Mammary epithelial cell (primary cell): ENCODE measurements around the gene MICU1.

Source experiments
- CTCF ChIP-seq, 2 donors: IDR thresholded peaks in 1 of 2; conservative IDR thresholded peaks in 1 of 2; 2 replicates each; pipeline ENCODE4 v1.5.1; 2011 to 2012; ENCODE audit warnings: inconsistent platforms in 2 of 2, low read length in 2 of 2, mild to moderate bottlenecking in 2 of 2, control low read depth in 1 of 2, low read depth in 1 of 2; ENCODE audit not compliant: insufficient read depth in 1 of 2; ENCODE audit errors: extremely low read depth in 1 of 2
- EZH2 ChIP-seq: IDR thresholded peaks from 2 replicates; pipeline ENCODE4 v1.6.1; 2012; ENCODE audit warnings: low read length, inconsistent platforms, borderline replicate concordance

- no peak for TF ChIP-seq EZH2
- TF ChIP-seq CTCF (conservative IDR thresholded peaks at IDR 0.05 in 1 of 2, IDR thresholded peaks at IDR 0.05 in 1 of 2; ENCODE audit: extremely low read depth in 1 of 2, insufficient read depth in 1 of 2, low read depth in 1 of 2, low read length in 2 of 2) = no peak
Measured at GRCh38 chr10:72523932-72524396, 101.9 kb downstream of the MICU1 start.
